Smooth muscle cell (in vitro differentiated cells): ENCODE measurements around the gene BRD4. TPM values are rescaled to one million over a fixed set of nuclear protein-coding genes. Genes with fewer than 3 reads are reported as not detected.

Source experiments
- DNase-seq: peaks from one replicate; lab custom pipeline; 2025; ENCODE audit not compliant: unreplicated experiment; lab: John Stamatoyannopoulos, UW
- H2AFZ ChIP-seq: fragments of 200-600 bp; sonication (generic); 2 replicates; pipeline ENCODE4 v1.6.0; 2016; ENCODE audit warnings: antibody characterized with exemption, low read depth, mild to moderate bottlenecking
- H3F3A ChIP-seq: fragments of 200-600 bp; sonication (generic); 2 replicates; pipeline ENCODE4 v1.6.0; 2017; ENCODE audit warnings: antibody characterized with exemption, low read depth
- H3K27ac ChIP-seq: fragments of 200-600 bp; sonication (generic); 2 replicates; pipeline ENCODE4 v1.5.1; 2016; ENCODE audit warnings: low read depth, mild to moderate bottlenecking
- H3K27me3 ChIP-seq: fragments of 200-600 bp; sonication (generic); 2 replicates; pipeline ENCODE4 v1.6.1; 2016; ENCODE audit warnings: low read depth, mild to moderate bottlenecking
- H3K36me3 ChIP-seq: fragments of 200-600 bp; sonication (generic); 2 replicates; pipeline ENCODE4 v1.5.1; 2016; ENCODE audit warnings: low read depth
- H3K4me1 ChIP-seq: fragments of 200-600 bp; sonication (generic); 2 replicates; pipeline ENCODE4 v1.5.1; 2016; ENCODE audit warnings: low read depth
- H3K4me2 ChIP-seq: fragments of 200-600 bp; sonication (generic); 2 replicates; pipeline ENCODE4 v1.6.0; 2016; ENCODE audit warnings: mild to moderate bottlenecking
- H3K4me3 ChIP-seq: fragments of 200-600 bp; sonication (generic); 2 replicates; pipeline ENCODE4 v1.5.1; 2016; ENCODE audit warnings: mild to moderate bottlenecking
- H3K79me2 ChIP-seq: fragments of 200-600 bp; sonication (generic); 2 replicates; pipeline ENCODE4 v1.6.0; 2016; ENCODE audit warnings: low read depth, mild to moderate bottlenecking
- H3K9ac ChIP-seq: fragments of 200-600 bp; sonication (generic); 2 replicates; pipeline ENCODE4 v1.6.0; 2016; ENCODE audit warnings: low read depth
- H3K9me3 ChIP-seq: fragments of 200-600 bp; sonication (generic); replicated peaks from 2 replicates; pipeline ENCODE4 v1.5.1; 2016; ENCODE audit warnings: low read depth
- H4K20me1 ChIP-seq: fragments of 200-600 bp; sonication (generic); 2 replicates; pipeline ENCODE4 v1.6.0; 2016; ENCODE audit warnings: low read depth
- WGBS: methylation state at CpG from one replicate; pipeline ENCODE4 v1.1.7; 2016; ENCODE audit warnings: low lambda C conversion rate; 5-methylcytosine and 5-hydroxymethylcytosine counted together
- polyA plus RNA-seq: library from polyadenylated mRNA; unstranded; fragments of >200 nt; fragmentation: Nextera tagmentation; extraction: Ambion mirVana; gene quantifications from 2 replicates; pipeline ENCODE4 v1.2.1, GENCODE V29; 2016
- total RNA-seq: library from RNA; depleted of rRNA; stranded (reverse); fragments of >200 nt; gene quantifications from 2 replicates; pipeline ENCODE4 v1.2.3, GENCODE V29; 2014
- TF ChIP-seq, protein P1 (sequence below): fragments of 200-600 bp; sonication (generic); IDR thresholded peaks from 2 replicates; pipeline ENCODE4 v1.5.1; 2017; ENCODE audit warnings: borderline replicate concordance, mild to moderate bottlenecking, antibody characterized with exemption; ENCODE audit not compliant: insufficient read depth, poor library complexity, severe bottlenecking

The BRD4 gene
- total and polyA plus RNA-seq, 2 experiments from 2014 or later = 24.1 to 102 TPM

DNA sequence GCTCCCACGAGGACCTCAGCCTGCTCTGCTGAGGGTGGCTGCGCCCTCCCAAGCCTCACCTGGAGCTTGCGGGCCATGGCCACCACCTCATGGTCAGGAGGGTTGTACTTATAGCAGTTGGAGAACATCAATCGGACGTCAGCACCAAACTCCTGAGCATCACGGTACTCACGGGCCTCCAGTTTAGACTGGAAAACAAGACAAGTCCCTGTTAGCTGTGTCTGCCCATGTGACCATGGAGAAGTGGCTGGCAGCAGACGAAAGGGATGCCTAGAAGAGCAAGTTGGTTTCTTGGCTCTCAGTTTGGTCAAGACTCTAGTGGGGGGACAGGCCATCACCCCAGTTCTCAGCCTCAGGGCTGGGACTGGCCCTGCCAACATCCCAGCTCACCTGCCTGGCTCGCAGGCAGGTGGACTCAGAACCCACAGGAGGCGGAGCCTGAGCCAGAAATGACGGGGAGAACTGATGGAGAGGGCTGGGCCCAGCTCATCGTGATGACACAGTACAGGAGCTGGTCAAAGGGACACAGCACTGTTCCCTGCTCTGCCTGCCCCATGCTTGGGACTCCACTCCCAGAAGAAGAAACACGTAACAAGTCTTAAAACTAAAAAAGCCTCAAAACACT is 68.9 kb downstream of the BRD4 start:
- H4K20me1 ChIP-seq = peaks cover 100% of the 10 kb centered on the region
- no peak overlapping the region for H3K4me3 ChIP-seq
- H3K4me1 ChIP-seq = no peaks in the 10 kb centered on the region
- H3K79me2 ChIP-seq = peaks cover 70% of the 10 kb centered on the region
- 95% methylated on average over 13 of the region's 13 CpGs for WGBS
- no peaks in the 10 kb centered on the region for H3K27me3 ChIP-seq
- H3K9me3 ChIP-seq = no peaks in the 10 kb centered on the region
- H3F3A ChIP-seq = peaks cover 8% of the 10 kb centered on the region
- TF ChIP-seq, protein P1, sequence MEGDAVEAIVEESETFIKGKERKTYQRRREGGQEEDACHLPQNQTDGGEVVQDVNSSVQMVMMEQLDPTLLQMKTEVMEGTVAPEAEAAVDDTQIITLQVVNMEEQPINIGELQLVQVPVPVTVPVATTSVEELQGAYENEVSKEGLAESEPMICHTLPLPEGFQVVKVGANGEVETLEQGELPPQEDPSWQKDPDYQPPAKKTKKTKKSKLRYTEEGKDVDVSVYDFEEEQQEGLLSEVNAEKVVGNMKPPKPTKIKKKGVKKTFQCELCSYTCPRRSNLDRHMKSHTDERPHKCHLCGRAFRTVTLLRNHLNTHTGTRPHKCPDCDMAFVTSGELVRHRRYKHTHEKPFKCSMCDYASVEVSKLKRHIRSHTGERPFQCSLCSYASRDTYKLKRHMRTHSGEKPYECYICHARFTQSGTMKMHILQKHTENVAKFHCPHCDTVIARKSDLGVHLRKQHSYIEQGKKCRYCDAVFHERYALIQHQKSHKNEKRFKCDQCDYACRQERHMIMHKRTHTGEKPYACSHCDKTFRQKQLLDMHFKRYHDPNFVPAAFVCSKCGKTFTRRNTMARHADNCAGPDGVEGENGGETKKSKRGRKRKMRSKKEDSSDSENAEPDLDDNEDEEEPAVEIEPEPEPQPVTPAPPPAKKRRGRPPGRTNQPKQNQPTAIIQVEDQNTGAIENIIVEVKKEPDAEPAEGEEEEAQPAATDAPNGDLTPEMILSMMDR = no peak
- DNase-seq = no peak
- H2AFZ ChIP-seq = no peak overlapping the region
- H3K36me3 ChIP-seq = peaks cover 10% of the 10 kb centered on the region
- H3K9ac ChIP-seq = no peak overlapping the region
- no peak overlapping the region for H3K4me2 ChIP-seq
- H3K27ac ChIP-seq = no peak overlapping the region

DNA sequence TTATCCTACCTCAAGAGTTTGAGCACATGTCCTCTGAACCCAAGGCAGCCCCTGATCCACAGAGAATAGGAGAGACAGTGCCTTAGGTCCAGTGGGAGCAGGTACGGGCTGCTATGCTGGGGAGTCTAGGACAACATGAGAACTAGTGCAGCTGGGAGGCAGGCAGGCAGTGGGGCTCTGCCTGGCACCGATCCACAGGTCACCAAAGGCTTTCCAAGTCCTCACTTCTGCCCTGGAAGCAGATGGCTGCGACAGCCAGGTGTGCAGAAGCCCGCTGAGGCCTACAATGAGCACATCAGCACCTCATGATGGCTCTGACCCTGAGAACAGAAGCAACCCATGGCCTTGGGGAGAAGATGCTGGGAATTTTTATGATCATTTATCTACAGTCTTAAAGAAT is 70.3 kb downstream of the BRD4 start:
- no peaks in the 10 kb centered on the region for H3K27me3 ChIP-seq
- peaks cover 100% of the 10 kb centered on the region for H4K20me1 ChIP-seq
- peaks cover 11% of the 10 kb centered on the region for H3K36me3 ChIP-seq
- WGBS = 99% methylated on average over 4 of the region's 4 CpGs
- H3K4me3 ChIP-seq = no peak overlapping the region
- peaks cover 59% of the 10 kb centered on the region for H3K79me2 ChIP-seq
- no peak overlapping the region for H3K9ac ChIP-seq
- TF ChIP-seq, protein P1 = no peak
- no peak overlapping the region for H3K4me2 ChIP-seq
- H2AFZ ChIP-seq = no peak overlapping the region
- no peaks in the 10 kb centered on the region for H3K9me3 ChIP-seq
- H3K4me1 ChIP-seq = no peaks in the 10 kb centered on the region
- peaks cover 8% of the 10 kb centered on the region for H3F3A ChIP-seq
- no peak for DNase-seq
- H3K27ac ChIP-seq = no peak overlapping the region

- Histone ChIP-seq H3F3A (peaks cover 4% of the 10 kb centered on the region), H3K27me3 (no peaks in the 10 kb centered on the region), H3K79me2 (peaks cover 66% of the 10 kb centered on the region), H3K9ac (no peak overlapping the region), H2AFZ (no peak overlapping the region), H3K36me3 (peaks cover 11% of the 10 kb centered on the region), H3K27ac (no peak overlapping the region), H4K20me1 (peaks cover 100% of the 10 kb centered on the region), H3K4me3 (no peak overlapping the region), H3K4me1 (no peaks in the 10 kb centered on the region), H3K9me3 (no peaks in the 10 kb centered on the region), H3K4me2 (no peak overlapping the region)
- WGBS = 95% methylated on average over 8 of the region's 8 CpGs
- TF ChIP-seq, protein P1 = peak; percentile 19
- DNase-seq = no peak
Observed at GRCh38 chr19:15260939-15261338, 71.4 kb downstream of the BRD4 start.

- peaks cover 4% of the 10 kb centered on the region for H3F3A ChIP-seq
- no peak overlapping the region for H2AFZ ChIP-seq
- H3K27ac ChIP-seq = no peak overlapping the region
- no peaks in the 10 kb centered on the region for H3K27me3 ChIP-seq
- peaks cover 100% of the 10 kb centered on the region for H4K20me1 ChIP-seq
- 94% methylated on average over 5 of the region's 5 CpGs for WGBS
- no peak overlapping the region for H3K4me3 ChIP-seq
- H3K4me2 ChIP-seq = no peak overlapping the region
- H3K36me3 ChIP-seq = peaks cover 11% of the 10 kb centered on the region
- H3K9ac ChIP-seq = no peak overlapping the region
- H3K79me2 ChIP-seq = peaks cover 74% of the 10 kb centered on the region
- no peaks in the 10 kb centered on the region for H3K9me3 ChIP-seq
- no peaks in the 10 kb centered on the region for H3K4me1 ChIP-seq
- DNase-seq = no peak
- TF ChIP-seq, protein P1 = no peak
Observed at GRCh38 chr19:15259907-15260306, 72.4 kb downstream of the BRD4 start.
